WI38 (cell line): ENCODE measurements around the gene RBM24.
A peak's percentile ranks its signal among the peaks of the same experiment; 100 is the strongest.

Experiments used
- H3K4me3 ChIP-seq: 2 replicates; pipeline ENCODE4 v1.5.1; 2011; ENCODE audit warnings: low read depth, mild to moderate bottlenecking, control low read depth, low read length
- TF ChIP-seq, protein P1 (sequence below): IDR thresholded peaks from 2 replicates; pipeline ENCODE4 v1.5.1; 2012; ENCODE audit warnings: low read depth, mild to moderate bottlenecking, control low read depth, low read length

RBM24 gene

DNA sequence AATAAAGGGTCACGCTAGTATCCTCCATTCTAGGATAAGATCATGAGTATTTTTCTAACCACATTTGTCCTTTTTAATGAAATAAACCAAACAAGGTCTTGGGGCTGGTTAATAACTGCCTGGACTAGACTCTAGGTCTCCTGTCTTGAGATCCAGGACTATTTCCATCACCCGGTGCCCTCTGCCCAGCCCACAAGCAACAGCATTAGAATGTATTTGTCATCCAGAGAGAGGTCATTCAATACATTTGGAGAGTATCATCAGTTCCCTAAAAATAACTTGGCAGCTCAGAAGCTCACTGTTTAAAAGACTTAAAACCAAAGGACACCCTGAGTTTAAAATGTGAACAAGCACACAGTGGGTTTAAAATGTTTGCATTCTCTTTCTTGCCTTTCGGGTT lies 4.4 kb upstream of the RBM24 start:
- TF ChIP-seq, protein P1, sequence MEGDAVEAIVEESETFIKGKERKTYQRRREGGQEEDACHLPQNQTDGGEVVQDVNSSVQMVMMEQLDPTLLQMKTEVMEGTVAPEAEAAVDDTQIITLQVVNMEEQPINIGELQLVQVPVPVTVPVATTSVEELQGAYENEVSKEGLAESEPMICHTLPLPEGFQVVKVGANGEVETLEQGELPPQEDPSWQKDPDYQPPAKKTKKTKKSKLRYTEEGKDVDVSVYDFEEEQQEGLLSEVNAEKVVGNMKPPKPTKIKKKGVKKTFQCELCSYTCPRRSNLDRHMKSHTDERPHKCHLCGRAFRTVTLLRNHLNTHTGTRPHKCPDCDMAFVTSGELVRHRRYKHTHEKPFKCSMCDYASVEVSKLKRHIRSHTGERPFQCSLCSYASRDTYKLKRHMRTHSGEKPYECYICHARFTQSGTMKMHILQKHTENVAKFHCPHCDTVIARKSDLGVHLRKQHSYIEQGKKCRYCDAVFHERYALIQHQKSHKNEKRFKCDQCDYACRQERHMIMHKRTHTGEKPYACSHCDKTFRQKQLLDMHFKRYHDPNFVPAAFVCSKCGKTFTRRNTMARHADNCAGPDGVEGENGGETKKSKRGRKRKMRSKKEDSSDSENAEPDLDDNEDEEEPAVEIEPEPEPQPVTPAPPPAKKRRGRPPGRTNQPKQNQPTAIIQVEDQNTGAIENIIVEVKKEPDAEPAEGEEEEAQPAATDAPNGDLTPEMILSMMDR, result no peak
- H3K4me3 ChIP-seq, result no peak overlapping the region

DNA sequence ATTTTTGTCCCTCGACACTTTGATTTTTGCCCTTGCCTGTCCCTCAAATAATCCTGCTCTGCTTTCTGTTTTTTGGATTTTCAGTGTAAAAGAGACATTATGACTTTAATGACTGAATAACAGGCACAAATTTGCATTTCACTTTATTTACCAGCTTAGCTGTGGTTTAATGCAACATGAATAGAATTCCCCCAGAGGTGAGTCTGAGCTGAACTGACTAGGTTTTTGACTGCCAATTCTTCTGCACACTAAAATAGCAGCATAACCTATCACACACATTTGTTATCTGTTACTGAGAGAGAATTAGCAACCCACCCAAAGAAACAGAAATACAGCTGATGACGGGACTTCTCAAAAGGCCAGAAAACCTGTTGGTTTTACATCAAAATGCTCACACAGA lies 3.9 kb upstream of the RBM24 start:
- no peak overlapping the region for H3K4me3 ChIP-seq
- TF ChIP-seq, protein P1, result no peak

DNA sequence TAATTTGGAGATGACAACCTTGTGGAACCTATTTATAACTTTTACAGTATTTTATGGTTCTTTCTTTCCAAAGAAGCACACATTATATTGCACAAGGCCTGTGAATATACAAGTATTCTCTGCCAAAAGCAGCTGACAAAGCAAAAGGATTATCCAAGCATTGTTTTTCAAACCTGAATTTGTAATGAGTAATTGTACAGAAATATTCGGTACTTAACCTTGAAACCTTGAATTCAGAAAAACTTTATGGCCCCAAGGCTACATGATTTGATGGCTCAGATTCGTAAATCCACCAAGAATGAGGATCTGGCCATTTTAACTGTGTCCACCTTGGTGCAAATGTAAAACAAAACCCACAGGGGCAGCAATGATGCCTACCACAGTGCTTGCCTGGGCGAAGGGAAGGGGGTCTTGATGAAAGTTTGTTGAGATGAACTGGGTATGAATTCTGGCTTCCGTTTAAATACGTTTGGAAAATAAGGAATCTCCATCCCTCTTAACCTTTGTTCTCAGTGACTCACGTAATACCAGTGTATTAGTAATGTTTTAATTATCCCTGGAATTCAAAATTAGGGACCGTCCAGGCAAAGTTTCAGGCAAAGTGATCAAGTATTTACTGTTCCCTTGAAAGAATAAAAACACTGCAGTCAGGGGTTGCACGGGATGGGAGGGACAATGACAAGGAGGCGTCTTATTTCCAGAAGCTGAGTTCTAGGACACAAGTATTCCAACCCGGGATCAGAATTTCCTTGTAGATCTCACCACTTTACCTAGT lies 2.7 kb upstream of the RBM24 start:
- TF ChIP-seq, protein P1, result no peak
- peak overlapping the region; percentile 11; the same call in 1 of the 2 replicates for H3K4me3 ChIP-seq

DNA sequence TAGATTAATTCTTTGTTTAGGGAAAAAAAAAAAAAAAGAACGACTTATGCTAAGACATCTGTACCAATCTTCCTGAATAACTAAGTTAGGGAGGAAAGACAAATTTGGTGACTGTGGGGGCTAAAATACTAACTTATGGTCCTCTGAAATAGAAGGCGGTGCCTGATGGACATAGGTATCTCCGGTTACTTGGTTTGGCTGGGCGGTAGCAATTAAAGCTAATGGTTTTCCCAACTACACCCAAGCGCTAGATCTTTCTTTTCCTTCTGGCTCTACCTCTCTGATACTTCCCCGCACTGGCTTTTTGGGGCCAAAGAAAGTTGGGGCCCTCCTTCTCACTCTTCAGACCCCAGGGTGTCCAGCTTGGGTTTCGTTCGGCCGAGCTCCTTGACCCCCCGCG lies 1.0 kb upstream of the RBM24 start:
- TF ChIP-seq, protein P1, result no peak

DNA sequence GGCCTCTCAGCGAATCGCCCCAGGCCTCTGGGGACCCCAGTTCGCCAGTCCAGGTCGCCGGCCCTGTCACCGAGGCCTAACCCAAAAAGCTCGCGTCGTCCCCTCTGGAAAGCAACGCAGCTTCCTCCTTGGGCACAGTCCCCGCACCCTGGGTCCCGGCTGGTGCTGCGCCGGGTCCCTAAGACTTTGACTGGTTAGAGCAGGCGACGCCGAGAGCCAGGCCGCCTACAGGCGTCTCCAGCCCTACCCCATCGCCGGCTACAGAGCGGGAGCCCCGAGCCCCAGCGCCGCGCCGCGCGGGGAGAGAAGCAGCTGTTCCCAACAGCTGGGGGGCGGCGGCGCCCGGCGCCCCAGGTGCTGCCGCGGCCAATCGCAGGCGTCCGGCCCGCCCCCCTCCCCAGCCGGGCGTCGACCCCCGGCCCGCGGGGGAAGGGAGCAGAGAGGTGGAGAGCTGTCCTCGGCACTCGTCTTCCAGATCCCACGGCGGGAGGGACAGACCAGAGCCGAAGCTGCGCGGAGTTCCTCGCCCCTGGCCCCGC lies 540 bp upstream of the RBM24 start:
- H3K4me3 ChIP-seq, result peak overlapping the region; percentile 88
- TF ChIP-seq, protein P1, result no peak

More for the DNA sequence above, 1.0 kb upstream of the RBM24 start:
- H3K4me3 ChIP-seq, result peak overlapping the region; percentile 88

DNA sequence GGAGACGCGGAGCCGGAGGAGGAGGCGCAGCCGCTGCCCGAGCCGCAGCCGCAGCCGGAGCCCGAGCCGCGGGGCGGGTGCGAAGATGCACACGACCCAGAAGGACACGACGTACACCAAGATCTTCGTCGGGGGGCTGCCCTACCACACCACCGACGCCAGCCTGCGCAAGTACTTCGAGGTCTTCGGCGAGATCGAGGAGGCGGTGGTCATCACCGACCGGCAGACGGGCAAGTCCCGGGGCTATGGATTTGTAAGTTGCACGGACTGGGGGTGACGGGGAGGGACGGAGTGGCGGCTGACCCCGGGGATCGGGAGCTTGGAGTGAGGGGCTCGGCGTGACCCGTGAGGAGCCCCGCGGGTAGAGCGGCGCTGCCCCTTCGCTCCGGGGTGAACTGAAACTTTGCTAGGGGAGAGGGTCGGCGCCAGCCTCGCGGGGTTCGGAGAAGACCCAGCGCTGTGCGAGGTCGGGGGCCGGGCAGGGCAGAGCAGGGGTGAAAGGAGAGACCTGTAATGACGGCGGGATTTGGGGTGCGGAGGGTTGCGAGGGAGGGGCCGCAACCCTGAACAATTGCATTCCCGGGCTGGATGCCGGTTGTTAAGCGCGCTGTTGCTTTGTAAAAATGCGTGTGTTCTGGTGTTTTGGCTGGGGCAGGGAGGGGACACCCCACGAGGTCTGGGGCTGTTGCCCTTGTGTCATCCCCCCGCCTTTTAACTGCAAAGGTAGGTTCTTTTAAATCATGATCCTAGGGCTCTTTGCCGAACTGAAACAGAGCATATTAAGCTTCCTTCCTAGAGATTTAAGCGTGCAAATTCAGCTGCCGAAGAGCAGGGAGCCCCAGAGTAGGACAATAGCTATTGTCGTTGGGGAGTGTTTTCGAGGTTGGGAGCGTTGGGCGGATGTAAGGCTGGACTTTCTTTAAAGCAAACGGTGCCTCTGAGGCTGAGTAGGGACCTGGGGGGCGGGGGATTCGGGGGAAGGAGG lies 628 bp downstream of the RBM24 start:
- peak overlapping the region; percentile 88 for H3K4me3 ChIP-seq
- TF ChIP-seq, protein P1, result no peak
